Measurements from ENCODE around the gene MBIP.

GRCh38 chr14:36288496-36288895 is 31.9 kb downstream of the MBIP start:
- TF ChIP-seq CTCF (IDR thresholded peaks at IDR 0.05; ENCODE audit: insufficient read depth, low read depth, low read length) (no peak), EZH2 (IDR thresholded peaks at IDR 0.05; ENCODE audit: insufficient read depth, low read length) (no peak)

Data from astrocyte (in vitro differentiated cells and primary cell).